ENCODE data around the gene PPP4R4.

Gene PPP4R4

GRCh38 chr14:94285158-94285557 lies 111.0 kb downstream of the PPP4R4 start:
- Histone ChIP-seq H2AFZ (ENCODE audit: low read length) (no peak overlapping the region), H3K36me3 (ENCODE audit: insufficient read depth, low read length) (no peaks in the 10 kb centered on the region), H3K27ac (ENCODE audit: low read depth, low read length, poor library complexity, severe bottlenecking) (no peak overlapping the region), H3K4me1 (ENCODE audit: insufficient read depth, low read length, severe bottlenecking) (no peaks in the 10 kb centered on the region), H3K4me2 (ENCODE audit: low read length) (no peak overlapping the region), H3K4me3 (ENCODE audit: low read depth, low read length, poor library complexity, severe bottlenecking) (no peak overlapping the region), H3K9me3 (ENCODE audit: low read length) (no peaks in the 10 kb centered on the region), H3K9ac (ENCODE audit: low read length) (no peak overlapping the region), H3F3A (ENCODE audit: insufficient read depth, low read length) (no peaks in the 10 kb centered on the region), H3K79me2 (ENCODE audit: insufficient read depth, low read length) (no peaks in the 10 kb centered on the region), H3K27me3 (ENCODE audit: insufficient read depth, low read length) (no peaks in the 10 kb centered on the region), H4K20me1 (ENCODE audit: insufficient read depth, low read length) (no peaks in the 10 kb centered on the region), H3K9me2 (ENCODE audit: low read depth, low read length) (no peaks in the 10 kb centered on the region)
- TF ChIP-seq EZH2 (IDR thresholded peaks at IDR 0.05; ENCODE audit: borderline replicate concordance, low read length), result no peak
- TF ChIP-seq, protein P1, sequence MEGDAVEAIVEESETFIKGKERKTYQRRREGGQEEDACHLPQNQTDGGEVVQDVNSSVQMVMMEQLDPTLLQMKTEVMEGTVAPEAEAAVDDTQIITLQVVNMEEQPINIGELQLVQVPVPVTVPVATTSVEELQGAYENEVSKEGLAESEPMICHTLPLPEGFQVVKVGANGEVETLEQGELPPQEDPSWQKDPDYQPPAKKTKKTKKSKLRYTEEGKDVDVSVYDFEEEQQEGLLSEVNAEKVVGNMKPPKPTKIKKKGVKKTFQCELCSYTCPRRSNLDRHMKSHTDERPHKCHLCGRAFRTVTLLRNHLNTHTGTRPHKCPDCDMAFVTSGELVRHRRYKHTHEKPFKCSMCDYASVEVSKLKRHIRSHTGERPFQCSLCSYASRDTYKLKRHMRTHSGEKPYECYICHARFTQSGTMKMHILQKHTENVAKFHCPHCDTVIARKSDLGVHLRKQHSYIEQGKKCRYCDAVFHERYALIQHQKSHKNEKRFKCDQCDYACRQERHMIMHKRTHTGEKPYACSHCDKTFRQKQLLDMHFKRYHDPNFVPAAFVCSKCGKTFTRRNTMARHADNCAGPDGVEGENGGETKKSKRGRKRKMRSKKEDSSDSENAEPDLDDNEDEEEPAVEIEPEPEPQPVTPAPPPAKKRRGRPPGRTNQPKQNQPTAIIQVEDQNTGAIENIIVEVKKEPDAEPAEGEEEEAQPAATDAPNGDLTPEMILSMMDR (IDR thresholded peaks at IDR 0.05; ENCODE audit: low read length), result no peak

DNA sequence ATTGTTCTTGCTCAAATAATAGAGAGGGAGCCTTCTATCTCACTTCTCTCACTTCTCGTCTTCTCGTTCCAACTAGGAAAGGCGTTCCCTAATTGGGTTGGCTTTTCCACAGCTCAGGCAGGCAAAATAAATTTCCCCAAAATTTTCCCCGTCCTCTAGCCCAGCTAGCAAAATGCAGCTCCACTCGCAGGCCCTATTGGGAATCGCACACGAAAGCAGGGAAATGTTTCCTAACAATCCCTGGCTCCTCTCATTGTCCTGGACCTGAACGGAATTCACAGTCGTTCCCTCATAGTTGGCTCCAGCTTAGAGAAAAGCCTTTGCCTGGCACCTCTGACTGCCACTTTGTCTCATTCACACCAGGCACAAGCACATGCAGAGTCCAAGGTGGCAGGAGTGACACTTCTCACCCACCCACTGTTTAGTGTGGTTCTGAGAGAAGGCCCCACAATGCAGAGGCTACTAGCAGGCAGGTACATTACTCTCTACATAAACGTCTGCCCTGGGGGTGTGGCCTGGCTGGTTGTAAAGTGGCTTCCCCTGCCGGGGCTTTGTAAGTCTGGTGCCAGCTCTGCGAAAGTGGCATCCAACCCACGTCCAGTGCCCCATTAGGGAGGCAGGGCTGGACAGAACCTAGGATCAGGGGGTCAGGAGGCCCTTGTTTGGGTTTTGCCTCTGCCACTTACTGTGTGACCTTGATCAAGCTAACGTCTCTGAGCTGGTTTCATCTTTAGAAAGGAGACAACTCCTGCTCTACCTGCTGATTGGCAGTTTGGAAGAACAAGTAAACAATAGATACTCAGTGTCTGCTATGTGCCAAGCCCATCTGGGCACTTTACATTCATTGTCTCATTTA lies 114.7 kb downstream of the PPP4R4 start:
- Histone ChIP-seq H3K36me3 (ENCODE audit: insufficient read depth, low read length) (no peaks in the 10 kb centered on the region), H3F3A (ENCODE audit: insufficient read depth, low read length) (no peaks in the 10 kb centered on the region), H4K20me1 (ENCODE audit: insufficient read depth, low read length) (no peaks in the 10 kb centered on the region), H3K27me3 (ENCODE audit: insufficient read depth, low read length) (no peaks in the 10 kb centered on the region), H3K9me2 (ENCODE audit: low read depth, low read length) (no peaks in the 10 kb centered on the region), H3K79me2 (ENCODE audit: insufficient read depth, low read length) (no peaks in the 10 kb centered on the region), H2AFZ (ENCODE audit: low read length) (no peak overlapping the region), H3K27ac (ENCODE audit: low read depth, low read length, poor library complexity, severe bottlenecking) (no peak overlapping the region), H3K4me1 (ENCODE audit: insufficient read depth, low read length, severe bottlenecking) (no peaks in the 10 kb centered on the region), H3K4me2 (ENCODE audit: low read length) (no peak overlapping the region), H3K4me3 (ENCODE audit: low read depth, low read length, poor library complexity, severe bottlenecking) (no peak overlapping the region), H3K9ac (ENCODE audit: low read length) (no peak overlapping the region), H3K9me3 (ENCODE audit: low read length) (no peaks in the 10 kb centered on the region)
- no peak for TF ChIP-seq EZH2 (IDR thresholded peaks at IDR 0.05; ENCODE audit: borderline replicate concordance, low read length)
- TF ChIP-seq, protein P1 (IDR thresholded peaks at IDR 0.05; ENCODE audit: low read length), result no peak

- Histone ChIP-seq H3K79me2 (ENCODE audit: insufficient read depth, low read length) (no peaks in the 10 kb centered on the region), H3K27ac (ENCODE audit: low read depth, low read length, poor library complexity, severe bottlenecking) (no peak overlapping the region), H3K4me1 (ENCODE audit: insufficient read depth, low read length, severe bottlenecking) (no peaks in the 10 kb centered on the region), H4K20me1 (ENCODE audit: insufficient read depth, low read length) (no peaks in the 10 kb centered on the region), H3K4me3 (ENCODE audit: low read depth, low read length, poor library complexity, severe bottlenecking) (no peak overlapping the region), H2AFZ (ENCODE audit: low read length) (no peak overlapping the region), H3K4me2 (ENCODE audit: low read length) (no peak overlapping the region), H3K9ac (ENCODE audit: low read length) (no peak overlapping the region), H3K9me2 (ENCODE audit: low read depth, low read length) (no peaks in the 10 kb centered on the region), H3F3A (ENCODE audit: insufficient read depth, low read length) (no peaks in the 10 kb centered on the region), H3K27me3 (ENCODE audit: insufficient read depth, low read length) (no peaks in the 10 kb centered on the region; the same call in 1 of the 2 replicates), H3K9me3 (ENCODE audit: low read length) (no peaks in the 10 kb centered on the region), H3K36me3 (ENCODE audit: insufficient read depth, low read length) (no peaks in the 10 kb centered on the region)
- TF ChIP-seq, protein P1 (IDR thresholded peaks at IDR 0.05; ENCODE audit: low read length), result no peak
- no peak for TF ChIP-seq EZH2 (IDR thresholded peaks at IDR 0.05; ENCODE audit: borderline replicate concordance, low read length)
Measured at GRCh38 chr14:94290197-94290596, 116.1 kb downstream of the PPP4R4 start.

Data from OCI-LY1 (cell line).